Endodermal cell (in vitro differentiated cells): ENCODE results near the gene REC8. TPM values are rescaled to one million over a fixed set of nuclear protein-coding genes. Genes with fewer than 3 reads are reported as not detected.

Experiments
- DNase-seq: peaks from one replicate; pipeline ENCODE4 v3.0.0-alpha.2; 2017
- H3K27ac ChIP-seq: 2 replicates; pipeline ENCODE4 v1.5.1; 2013; ENCODE audit warnings: mild to moderate bottlenecking, low read depth, low read length, moderate library complexity
- H3K27me3 ChIP-seq: 2 replicates; pipeline ENCODE4 v1.6.1; 2013; ENCODE audit warnings: mild to moderate bottlenecking, low read length, moderate library complexity; ENCODE audit not compliant: insufficient read depth, control insufficient read depth, poor library complexity, severe bottlenecking
- H3K36me3 ChIP-seq: 2 replicates; pipeline ENCODE4 v1.7.0; 2013; ENCODE audit warnings: mild to moderate bottlenecking, low read length, moderate library complexity; ENCODE audit not compliant: control insufficient read depth, insufficient read depth
- H3K4me1 ChIP-seq: one replicate; pipeline ENCODE4 v1.7.0; 2013; ENCODE audit warnings: low read length; ENCODE audit not compliant: control insufficient read depth, insufficient read depth
- H3K4me3 ChIP-seq: 2 replicates; pipeline ENCODE4 v1.5.1; 2013; ENCODE audit warnings: mild to moderate bottlenecking, low read length, moderate library complexity
- H3K9ac ChIP-seq: 2 replicates; pipeline ENCODE4 v1.6.1; 2013; ENCODE audit warnings: mild to moderate bottlenecking, low read length, moderate library complexity; ENCODE audit not compliant: poor library complexity, severe bottlenecking; ENCODE audit errors: extremely low read depth
- H3K9me3 ChIP-seq: 2 replicates; pipeline ENCODE4 v1.6.1; 2013; ENCODE audit warnings: mild to moderate bottlenecking, low read length, moderate library complexity; ENCODE audit not compliant: control insufficient read depth
- H3K27ac Mint-ChIP-seq: 2 replicates; pipeline ENCODE4 v1.8.0; 2020; ENCODE audit warnings: mixed read lengths
- H3K27me3 Mint-ChIP-seq: 2 replicates; pipeline ENCODE4 v1.8.0; 2021; ENCODE audit warnings: mild to moderate bottlenecking, mixed read lengths; ENCODE audit not compliant: insufficient read depth
- H3K36me3 Mint-ChIP-seq: 2 replicates; pipeline ENCODE4 v1.8.0; 2020; ENCODE audit warnings: low read depth, mixed read lengths
- H3K4me1 Mint-ChIP-seq: 2 replicates; pipeline ENCODE4 v1.8.0; 2020; ENCODE audit warnings: mixed read lengths
- H3K4me3 Mint-ChIP-seq: 2 replicates; pipeline ENCODE4 v1.8.0; 2020; ENCODE audit warnings: mild to moderate bottlenecking, moderate library complexity, mixed read lengths
- H3K9me3 Mint-ChIP-seq: 2 replicates; pipeline ENCODE4 v1.8.0; 2020; ENCODE audit warnings: mild to moderate bottlenecking, mixed read lengths
- CTCF ChIP-seq: fragments of 200-600 bp; sonication (generic); conservative IDR thresholded peaks from 2 replicates; pipeline ENCODE4 v1.5.0; 2021; ENCODE audit warnings: antibody characterized with exemption, mild to moderate bottlenecking
- WGBS, 2 experiments: methylation state at CpG; one replicate each; pipeline versions ENCODE4 v1.1.5 to v1.1.7; 2013; ENCODE audit warnings: missing lambda C conversion rate in 2 of 2, mixed read lengths in 1 of 2; ENCODE audit not compliant: insufficient coverage in 1 of 2, insufficient read length in 1 of 2; 5-methylcytosine and 5-hydroxymethylcytosine counted together
- microRNA-seq: library from miRNA; unstranded; fragments of <30 nt; microRNA quantifications from one replicate; pipeline ENCODE4 v1.2.0, GENCODE V29; 2020; ENCODE audit warnings: borderline microRNAs expressed
- total RNA-seq, 2 donors: library from RNA; stranded (reverse); fragmentation: NEBNext Ultra II Directional in 1 of 2; extraction: Animal tissue kit (Norgen Biotek cat#: 25700) in 1 of 2; gene quantifications; 2 replicates in 1 of 2; 3 replicates in 1 of 2; pipeline ENCODE4 v1.2.1, GENCODE V29; 2021

Gene REC8
- total RNA-seq, 2 donors from 2014 or later, result 60.3 to 98.3 TPM

DNA sequence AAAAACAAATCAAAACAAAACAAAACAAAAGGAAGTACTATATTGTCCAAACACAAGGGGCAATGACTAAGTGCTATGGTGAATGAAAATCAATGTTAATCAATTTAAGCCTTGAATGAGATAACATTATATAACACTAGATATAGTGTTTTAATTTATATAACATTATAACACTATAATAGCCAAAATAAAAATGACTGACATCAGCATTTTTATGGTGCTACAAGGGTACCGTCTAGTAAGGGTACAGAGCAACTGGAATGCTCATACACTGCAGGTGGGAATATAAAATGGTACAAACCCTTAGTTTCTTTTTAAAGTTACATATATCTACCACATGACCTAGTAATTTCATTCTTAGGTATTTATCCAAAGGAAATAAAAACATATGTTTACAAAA, 54.6 kb downstream of the REC8 start:
- Mint-ChIP-seq H3K27me3 (no peaks in the 10 kb centered on the region), H3K4me3 (no peak overlapping the region), H3K9me3 (no peaks in the 10 kb centered on the region), H3K27ac (no peak overlapping the region), H3K4me1 (peaks cover 7% of the 10 kb centered on the region), H3K36me3 (peaks cover 26% of the 10 kb centered on the region)
- no peak for DNase-seq
- Histone ChIP-seq H3K4me1 (no peaks in the 10 kb centered on the region), H3K9me3 (no peaks in the 10 kb centered on the region), H3K9ac (no peak overlapping the region), H3K27me3 (no peaks in the 10 kb centered on the region), H3K27ac (no peak overlapping the region), H3K36me3 (peaks cover 33% of the 10 kb centered on the region), H3K4me3 (no peak overlapping the region)
- no peak for TF ChIP-seq CTCF
- WGBS, 2 experiments, result 100% methylated on average over 1 of the region's 1 CpG; no CpG with 5 or more reads in 1 of the 2 experiments

- no peak for TF ChIP-seq CTCF
- Histone ChIP-seq H3K27me3 (no peaks in the 10 kb centered on the region), H3K27ac (no peak overlapping the region), H3K4me1 (peaks cover 8% of the 10 kb centered on the region), H3K9ac (no peak overlapping the region), H3K4me3 (no peak overlapping the region), H3K9me3 (no peaks in the 10 kb centered on the region), H3K36me3 (peaks cover 33% of the 10 kb centered on the region)
- H3K4me3 Mint-ChIP-seq, result no peak overlapping the region
- no peak for DNase-seq
- peaks cover 27% of the 10 kb centered on the region for H3K36me3 Mint-ChIP-seq
- H3K9me3 Mint-ChIP-seq, result no peaks in the 10 kb centered on the region
- no peak overlapping the region for H3K27ac Mint-ChIP-seq
- no peaks in the 10 kb centered on the region for H3K27me3 Mint-ChIP-seq
- H3K4me1 Mint-ChIP-seq, result peaks cover 17% of the 10 kb centered on the region
- WGBS, 2 experiments, result 0% methylated on average over 1 of the region's 1 CpG; no CpG with 5 or more reads in 1 of the 2 experiments
These were observed 57.0 kb downstream of the REC8 start for GRCh38 chr14:24228902-24229301.

Small RNA genes within 50 kb of the gene (microRNA-seq; reads per million reads assigned to microRNA genes)
- gene MIR7703, result not detected

Other genes starting within 250 kb of the REC8 start
- 10 to 100 TPM; 18.3 to 20.9 TPM for gene DHRS4, start 218.3 kb upstream of the REC8 start, total RNA-seq
- 10 to 100 TPM; 16.7 to 17.3 TPM for gene DHRS4L2, start 183.2 kb upstream of the REC8 start, total RNA-seq
- gene CARMIL3, start 120.1 kb upstream of the REC8 start, total RNA-seq, result 1 to 10 TPM; 2.1 to 4.4 TPM
- not detected for gene CPNE6, start 100.5 kb upstream of the REC8 start, total RNA-seq
- gene PCK2, start 77.8 kb upstream of the REC8 start, total RNA-seq, result 10 to 100 TPM; 37.7 to 42.8 TPM
- 10 to 100 TPM; 71.1 to 72.2 TPM for gene DCAF11, start 57.3 kb upstream of the REC8 start, total RNA-seq
- 1 to 10 TPM; 1.9 TPM for gene NRL, start 57.1 kb upstream of the REC8 start, total RNA-seq
- 1 to 10 TPM in 1 of 2 donors, not detected in 1; 1.1 TPM for gene FITM1, start 41.4 kb upstream of the REC8 start, total RNA-seq
- gene PSME1, start 35.9 kb upstream of the REC8 start, total RNA-seq, result 100 to 1,000 TPM in 1 of 2 donors, 10 to 100 TPM in 1; 68.6 to 108 TPM
- gene EMC9, start 30.5 kb upstream of the REC8 start, total RNA-seq, result 10 to 100 TPM; 34.0 to 39.5 TPM
- 100 to 1,000 TPM; 106 to 112 TPM for gene PSME2, start 25.5 kb upstream of the REC8 start, total RNA-seq
- 10 to 100 TPM; 75.5 to 82.9 TPM for gene RNF31, start 24.6 kb upstream of the REC8 start, total RNA-seq
- gene IRF9, start 10.8 kb upstream of the REC8 start, total RNA-seq, result 10 to 100 TPM; 13.6 to 26.9 TPM
- gene IPO4, start 16.7 kb downstream of the REC8 start, total RNA-seq, result 10 to 100 TPM; 56.3 to 67.4 TPM
- gene TM9SF1, start 23.4 kb downstream of the REC8 start, total RNA-seq, result 10 to 100 TPM; 37.4 to 40.8 TPM
- under 1 TPM; 0.38 to 0.51 TPM for gene TSSK4, start 33.6 kb downstream of the REC8 start, total RNA-seq
- 10 to 100 TPM; 38.8 to 44.3 TPM for gene CHMP4A, start 41.4 kb downstream of the REC8 start, total RNA-seq
- gene MDP1, start 44.0 kb downstream of the REC8 start, total RNA-seq, result 10 to 100 TPM; 21.0 to 25.0 TPM
- 100 to 1,000 TPM; 210 to 267 TPM for gene NEDD8, start 60.3 kb downstream of the REC8 start, total RNA-seq
- gene GMPR2, start 60.8 kb downstream of the REC8 start, total RNA-seq, result 10 to 100 TPM; 56.1 to 63.1 TPM
- 10 to 100 TPM; 43.4 to 43.5 TPM for gene TINF2, start 70.5 kb downstream of the REC8 start, total RNA-seq
- gene TGM1, start 91.1 kb downstream of the REC8 start, total RNA-seq, result 1 to 10 TPM; 1.6 to 3.4 TPM
- 10 to 100 TPM; 20.2 to 20.5 TPM for gene RABGGTA, start 99.5 kb downstream of the REC8 start, total RNA-seq
- 10 to 100 TPM; 21.2 to 22.5 TPM for gene DHRS1, start 127.7 kb downstream of the REC8 start, total RNA-seq
- 10 to 100 TPM; 31.1 to 32.0 TPM for gene NOP9, start 127.8 kb downstream of the REC8 start, total RNA-seq
- gene CIDEB, start 135.9 kb downstream of the REC8 start, total RNA-seq, result 1 to 10 TPM in 1 of 2 donors, under 1 TPM in 1; 0.97 to 3.1 TPM
- gene LTB4R2, start 138.1 kb downstream of the REC8 start, total RNA-seq, result 1 to 10 TPM; 7.4 to 9.5 TPM
- gene LTB4R, start 139.4 kb downstream of the REC8 start, total RNA-seq, result 1 to 10 TPM; 6.4 to 6.6 TPM
- not detected for gene ADCY4, start 163.0 kb downstream of the REC8 start, total RNA-seq
- gene RIPK3, start 167.9 kb downstream of the REC8 start, total RNA-seq, result not detected
- gene NFATC4, start 196.1 kb downstream of the REC8 start, total RNA-seq, result 10 to 100 TPM; 24.8 to 34.1 TPM
- gene NYNRIN, start 226.9 kb downstream of the REC8 start, total RNA-seq, result 10 to 100 TPM; 19.5 to 19.7 TPM